Left cardiac atrium (tissue), 4 donors: ENCODE data around the gene PDE1C. TPM values are rescaled to one million over a fixed set of nuclear protein-coding genes. Genes with fewer than 3 reads are reported as not detected.
A peak's percentile ranks its signal among the peaks of the same experiment; 100 is the strongest.

ENCODE experiments used
- ATAC-seq, 2 donors: fragments of 200-7000 bp; cut with Tn5 transposase; one replicate each; pipeline ENCODE4 v1.9.1; 2020; ENCODE audit warnings: mild to moderate bottlenecking in 2 of 2, moderate library complexity in 2 of 2
- DNase-seq: peaks from one replicate; pipeline ENCODE4 v3.0.0-alpha.2; 2020
- intact Hi-C, 2 donors: fragments of 100-400 bp; cut with DNase I; formaldehyde crosslinking; loops; one replicate each; pipeline versions ENCODE4 v1.14.1 to v1.15.1; 2022 to 2023
- total RNA-seq, 2 donors: library from RNA; stranded (reverse); fragmentation: NEBNext Ultra II Directional; extraction: Animal tissue kit (Norgen Biotek cat#: 25700); gene quantifications; one replicate each; pipeline ENCODE4 v1.2.1, GENCODE V29; 2021
- donor health status: DM: no; HTN: yes; CAD: no.
- donor health status: DM: no; HTN: yes; CAD: no; lungs with severe emphysema.
- donor health status: DM: yes; HTN: yes; CAD: no.
- donor health status: Dilated cardiomyopathy.

The PDE1C gene
- total RNA-seq, 2 donors from 2014 or later = 44.2 to 50.8 TPM

DNA sequence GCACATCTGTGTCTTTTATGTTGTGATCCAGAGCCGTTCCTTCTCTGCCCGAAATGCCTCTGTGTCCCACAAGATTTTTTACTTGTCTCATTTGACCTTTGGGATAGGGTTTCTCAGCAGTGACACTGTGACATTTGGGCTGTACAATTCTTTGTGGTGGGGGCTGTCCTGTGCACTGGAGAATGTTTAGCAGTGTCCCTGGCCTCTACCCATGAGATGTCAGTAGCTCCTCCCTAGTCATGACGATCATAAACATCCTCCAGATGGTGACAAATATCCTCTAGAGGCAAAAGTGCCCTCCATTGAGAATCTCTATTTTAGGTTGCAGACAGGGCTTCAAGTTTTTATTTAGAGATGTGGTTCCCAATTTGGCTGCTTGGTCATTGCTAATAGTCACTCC is 291.9 kb downstream of the PDE1C start:
- intact Hi-C loops = no loop called here
- no peak for DNase-seq
- ATAC-seq = no peak

- DNase-seq (no peak), ATAC-seq (no peak)
- intact Hi-C loops = no loop called here
These were observed 293.6 kb downstream of the PDE1C start for GRCh38 chr7:31776616-31777015.

- intact Hi-C loops = no loop called here
- DNase-seq (no peak), ATAC-seq (no peak)
These were observed 294.7 kb downstream of the PDE1C start for GRCh38 chr7:31775556-31775955.

- intact Hi-C loops = no loop called here
- ATAC-seq (no peak), DNase-seq (no peak)
These were observed 298.0 kb downstream of the PDE1C start for GRCh38 chr7:31772211-31772610.

DNA sequence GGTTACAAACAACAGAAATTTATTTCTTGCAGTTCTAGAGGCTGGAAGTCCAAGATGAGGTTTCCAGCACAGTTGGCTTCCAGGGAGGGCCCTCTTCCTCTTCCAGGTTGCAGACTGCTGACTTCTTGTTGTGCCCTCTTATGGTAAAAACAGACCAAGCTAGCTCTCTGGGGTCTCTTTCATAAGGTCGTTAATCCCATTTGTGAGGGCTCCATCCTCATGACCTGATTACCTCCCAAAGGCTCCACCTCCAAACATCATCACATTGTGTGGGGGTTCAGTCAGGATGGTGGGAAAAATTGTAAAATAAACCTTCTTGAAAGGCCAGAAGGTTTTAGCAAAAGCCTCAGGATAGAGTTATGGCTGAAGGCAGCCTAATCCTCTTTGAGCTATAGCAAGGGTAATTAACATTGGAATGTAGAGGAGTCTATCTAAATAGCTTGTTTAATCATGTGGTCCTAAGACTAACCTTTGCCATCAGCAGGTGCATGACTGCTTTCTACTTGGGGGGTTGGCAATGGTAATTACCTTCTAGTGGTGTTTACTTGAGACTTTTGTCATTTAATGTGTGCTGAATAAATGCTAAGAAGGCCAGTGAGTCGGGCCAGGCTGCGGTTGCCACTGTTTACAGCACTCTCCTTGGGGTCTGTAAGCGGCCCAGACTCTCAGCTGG is 302.4 kb downstream of the PDE1C start:
- ATAC-seq = no peak
- no peak for DNase-seq
- intact Hi-C loops = no loop called here

GRCh38 chr7:31764462-31764861 is 305.7 kb downstream of the PDE1C start:
- DNase-seq = no peak
- intact Hi-C loops = no loop called here
- ATAC-seq = no peak

GRCh38 chr7:31763548-31763947 is 306.7 kb downstream of the PDE1C start:
- ATAC-seq = no peak
- no peak for DNase-seq
- intact Hi-C loops = no loop called here

DNA sequence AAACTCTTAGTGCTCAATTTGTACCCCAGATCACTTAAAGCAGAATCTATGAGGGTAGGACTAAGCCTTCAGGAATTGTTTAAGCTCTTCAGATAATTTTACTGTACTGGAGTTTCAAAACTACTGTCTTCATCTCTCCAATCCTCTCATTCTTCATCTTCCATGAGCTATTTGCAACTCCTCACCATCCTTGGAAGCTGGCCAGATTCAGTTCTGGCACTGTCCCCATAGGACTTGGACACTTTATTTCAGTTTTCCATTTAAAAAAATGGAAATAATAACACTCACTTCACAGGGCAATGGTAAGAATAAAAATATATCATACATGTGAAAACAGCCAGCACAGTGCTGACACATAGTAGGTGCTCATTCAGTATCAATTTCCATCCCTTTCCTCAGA is 308.6 kb downstream of the PDE1C start:
- DNase-seq (peak; percentile 36), ATAC-seq (no peak)
- intact Hi-C loops = no loop called here

- DNase-seq = no peak
- no peak for ATAC-seq
- intact Hi-C loops = no loop called here
These were observed 311.5 kb downstream of the PDE1C start for GRCh38 chr7:31758755-31759154.

GRCh38 chr7:31751726-31752125 is 318.5 kb downstream of the PDE1C start:
- no peak for DNase-seq
- intact Hi-C loops = no loop called here
- no peak for ATAC-seq

- DNase-seq (no peak), ATAC-seq (no peak)
- intact Hi-C loops = loop anchor here in 1 of 2 donors (10.0 kb wide), 1 partner anchor 597 kb away; no protein-coding TSS in a partner anchor
These were observed 322.1 kb downstream of the PDE1C start for GRCh38 chr7:31748084-31748483.

GRCh38 chr7:31747553-31747952 is 322.7 kb downstream of the PDE1C start:
- DNase-seq = no peak
- intact Hi-C loops = loop anchor here in 1 of 2 donors (10.0 kb wide), 1 partner anchor 597 kb away; no protein-coding TSS in a partner anchor
- ATAC-seq = peak in 1 of 2 donors; percentile 19

DNA sequence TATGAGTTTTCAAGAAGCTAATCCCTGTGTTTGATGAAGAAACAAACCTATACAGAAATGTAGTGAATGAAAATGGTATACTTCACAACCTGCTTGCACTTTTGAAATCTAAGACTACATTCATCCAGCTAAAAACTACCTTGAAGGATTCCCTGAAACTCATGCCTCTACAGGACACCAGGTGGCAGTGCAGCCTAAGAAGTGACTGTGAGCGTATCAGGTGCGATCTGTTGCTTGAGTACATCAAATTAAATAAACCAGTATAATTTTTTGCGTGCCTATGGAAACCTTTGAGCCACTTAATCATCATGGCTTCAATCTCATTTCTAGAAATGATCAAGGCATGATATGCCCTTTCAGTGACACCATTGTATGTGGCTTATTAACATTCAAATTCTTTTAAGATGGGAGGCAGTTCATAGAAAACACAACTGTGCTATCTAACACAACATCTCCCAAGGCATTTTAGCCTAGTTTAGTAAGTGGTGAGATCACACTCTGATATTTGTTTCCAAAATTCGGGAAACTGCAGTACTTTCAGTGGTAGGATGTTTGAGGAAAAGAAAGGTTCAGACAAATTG is 325.8 kb downstream of the PDE1C start:
- peak; percentile 60 for DNase-seq
- intact Hi-C loops = loop anchor here (2.0 to 10.0 kb wide), 4 partner anchors 458 to 733 kb away; no protein-coding TSS in a partner anchor
- ATAC-seq = peak; percentile 72 to 77

DNA sequence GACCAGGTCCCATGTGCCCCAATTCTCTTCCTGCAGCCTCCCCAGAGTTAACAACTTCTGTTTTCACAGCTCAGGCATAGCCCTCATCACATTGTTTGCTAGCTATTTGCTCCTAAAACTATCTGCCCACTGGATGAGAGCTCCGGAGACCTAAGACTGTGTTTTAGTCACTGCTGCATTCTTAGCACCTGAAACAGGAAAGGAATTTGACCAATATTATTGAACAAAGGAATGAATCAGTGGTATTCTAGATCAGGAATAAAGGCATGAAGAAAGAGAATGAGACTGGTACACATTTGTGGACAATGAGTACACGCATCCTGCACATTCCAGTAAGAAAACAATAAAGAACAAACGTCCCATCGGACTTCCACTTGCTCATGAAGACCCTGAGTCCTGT is 328.4 kb downstream of the PDE1C start:
- intact Hi-C loops = loop anchor here (5.0 to 10.0 kb wide), 3 partner anchors 460 to 735 kb away; no protein-coding TSS in a partner anchor
- DNase-seq = no peak
- ATAC-seq = no peak

DNA sequence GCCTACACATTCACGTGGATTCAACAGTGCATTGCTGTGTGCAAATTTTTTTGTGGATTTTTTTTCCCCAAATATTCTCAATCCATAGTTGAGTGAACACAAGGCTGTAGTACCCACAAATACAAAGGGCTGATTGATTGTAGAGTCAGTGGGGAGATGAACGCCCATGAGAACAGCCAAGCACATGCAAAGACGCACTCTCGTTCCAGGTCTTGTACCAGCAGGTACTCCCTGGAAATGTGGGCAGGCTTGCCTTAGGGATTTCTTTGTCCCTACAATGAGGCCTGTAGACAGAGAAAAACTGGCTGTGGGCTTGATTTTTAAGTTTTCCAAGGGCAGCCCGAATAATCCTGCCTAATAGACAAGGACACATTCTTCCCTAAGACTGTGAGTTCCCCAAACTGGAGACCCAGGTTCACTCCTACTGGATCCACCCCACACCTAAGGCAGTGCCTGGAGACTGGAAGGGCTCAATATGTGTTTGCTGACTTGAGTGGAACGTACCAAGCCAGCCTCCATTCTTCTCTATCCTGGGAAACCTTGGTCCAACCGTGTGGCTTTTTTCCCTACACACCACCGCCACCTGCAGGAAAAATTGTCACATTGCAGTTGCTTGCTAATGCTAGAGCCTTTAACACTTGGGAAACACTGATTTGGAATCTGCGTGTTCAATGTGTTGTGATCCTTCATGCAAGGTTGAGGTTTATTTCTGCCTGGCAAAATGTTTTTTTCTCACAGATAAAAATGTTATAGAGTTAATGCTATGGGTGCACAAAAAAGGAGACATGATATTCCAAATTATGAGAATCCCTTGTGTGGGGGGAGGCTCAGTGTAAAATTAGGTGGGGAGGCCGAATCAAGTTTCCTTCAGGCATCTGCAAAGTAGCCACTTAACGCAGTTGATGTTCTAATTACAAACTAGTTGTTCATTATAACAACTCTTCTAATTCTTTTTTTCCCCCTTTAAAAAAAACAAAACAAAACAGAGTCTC is 333.9 kb downstream of the PDE1C start:
- peak; percentile 60 to 68 for ATAC-seq
- DNase-seq = peak; percentile 36
- intact Hi-C loops = loop anchor here (2.0 to 10.0 kb wide), 3 partner anchors 91 to 601 kb away; no protein-coding TSS in a partner anchor

GRCh38 chr7:31734456-31734855 is 335.8 kb downstream of the PDE1C start:
- intact Hi-C loops = loop anchor here (2.0 to 10.0 kb wide), 3 partner anchors 90 to 597 kb away; no protein-coding TSS in a partner anchor
- DNase-seq (no peak), ATAC-seq (no peak)

DNA sequence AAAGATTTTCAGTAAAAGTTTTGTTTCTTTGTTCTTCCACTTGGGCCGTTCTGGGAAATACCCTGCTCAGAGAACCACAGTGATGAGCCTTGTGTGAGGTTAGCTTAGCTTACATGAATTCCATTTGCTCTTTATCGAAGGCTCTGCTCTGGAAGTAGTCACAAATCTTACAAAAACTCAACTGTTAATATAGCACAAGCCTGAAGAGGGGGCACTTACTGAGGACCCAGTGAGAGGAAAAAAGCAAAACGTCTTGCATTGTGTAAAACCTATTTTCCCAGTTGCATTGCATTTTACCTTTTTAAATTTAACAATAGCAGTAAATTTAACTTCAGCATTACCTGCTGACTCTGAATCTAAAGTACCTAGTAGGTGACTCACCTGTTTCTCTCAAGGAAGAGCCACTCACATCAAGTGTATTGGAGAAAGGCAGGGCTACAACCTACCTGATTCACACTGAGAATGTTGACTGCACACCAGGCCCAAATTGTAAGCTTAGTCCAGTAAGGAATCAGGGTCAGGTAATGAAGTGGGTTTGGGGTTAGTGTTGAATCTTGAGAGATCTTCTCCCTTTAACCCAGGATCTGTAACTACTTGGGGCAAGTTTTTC is 340.9 kb downstream of the PDE1C start:
- ATAC-seq (no peak), DNase-seq (no peak)
- intact Hi-C loops = no loop called here

- DNase-seq (no peak), ATAC-seq (no peak)
- intact Hi-C loops = no loop called here
These were observed 345.5 kb downstream of the PDE1C start for GRCh38 chr7:31724696-31725095.

DNA sequence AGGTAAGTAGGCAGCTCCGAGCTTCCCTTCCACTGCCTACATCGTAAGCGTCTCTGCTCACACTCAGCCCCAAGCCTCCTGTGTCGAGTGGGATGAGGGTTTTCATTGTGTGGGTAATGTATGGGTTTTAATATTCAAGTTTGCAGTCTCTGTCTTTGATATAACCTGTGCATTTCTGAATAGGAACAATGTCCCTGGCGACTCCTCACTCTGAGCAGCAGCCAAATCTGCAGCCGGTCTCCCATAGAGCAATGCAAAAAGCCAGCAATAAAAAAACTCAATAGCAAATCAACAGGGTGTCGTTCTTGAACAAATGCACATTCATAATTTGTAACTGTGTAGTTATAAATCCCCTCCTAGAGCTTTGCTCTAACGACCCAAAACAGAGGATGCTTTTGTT is 349.8 kb downstream of the PDE1C start:
- intact Hi-C loops = no loop called here
- no peak for DNase-seq
- ATAC-seq = no peak
